HEK293T (cell line): ENCODE measurements around the gene KRTAP12-4.

Experiments
- ARNT ChIP-seq: fragments of 450-650 bp; IDR thresholded peaks from 2 replicates; pipeline ENCODE4 v1.6.1; 2017; ENCODE audit warnings: mild to moderate bottlenecking
- FOXA1 ChIP-seq: fragments of 450-650 bp; IDR thresholded peaks from 2 replicates; pipeline ENCODE4 v1.6.1; 2016; ENCODE audit warnings: mild to moderate bottlenecking
- FOXK2 ChIP-seq: fragments of 450-650 bp; IDR thresholded peaks from 2 replicates; pipeline ENCODE4 v1.6.1; 2016; ENCODE audit warnings: mild to moderate bottlenecking
- FOXM1 ChIP-seq: fragments of 450-650 bp; IDR thresholded peaks from 2 replicates; pipeline ENCODE4 v1.6.1; 2017; ENCODE audit warnings: mild to moderate bottlenecking, borderline replicate concordance
- HDGF ChIP-seq: fragments of 450-650 bp; IDR thresholded peaks from 2 replicates; pipeline ENCODE4 v1.6.1; 2017; ENCODE audit warnings: antibody characterized with exemption, borderline replicate concordance
- PKNOX1 ChIP-seq: fragments of 450-650 bp; IDR thresholded peaks from 2 replicates; pipeline ENCODE4 v1.6.1; 2016

- TF ChIP-seq HDGF = no peak
- TF ChIP-seq ARNT = no peak
- TF ChIP-seq PKNOX1 = no peak
- TF ChIP-seq FOXK2 = no peak
- no peak for TF ChIP-seq FOXM1
- no peak for TF ChIP-seq FOXA1
Measured at GRCh38 chr21:44695184-44695583, 40.7 kb upstream of the KRTAP12-4 start.
